Gastrocnemius medialis (tissue), 4 donors: Measurements from ENCODE around the gene SEC22C.

ENCODE experiments used
- POLR2A ChIP-seq, 2 donors: fragments of 450-650 bp; IDR thresholded peaks; one replicate each; pipeline ENCODE4 v1.6.1; 2017; ENCODE audit warnings: antibody characterized with exemption in 2 of 2, mild to moderate bottlenecking in 2 of 2, moderate library complexity in 2 of 2
- TF ChIP-seq, protein P1 (sequence below), 5 experiments: fragments of 450-650 bp in 3 of 5; fragments of 200-600 bp in 2 of 5; sonication (generic) in 2 of 5; IDR thresholded peaks in 4 of 5; conservative IDR thresholded peaks in 1 of 5; 1 replicate in 4 of 5; 2 replicates in 1 of 5; pipeline ENCODE4 v1.5.1; 2016 to 2019; ENCODE audit warnings: antibody characterized with exemption in 5 of 5, mild to moderate bottlenecking in 3 of 5, moderate library complexity in 3 of 5

GRCh38 chr3:42582474-42583070 is 805 bp upstream of the SEC22C start:
- TF ChIP-seq, protein P1, sequence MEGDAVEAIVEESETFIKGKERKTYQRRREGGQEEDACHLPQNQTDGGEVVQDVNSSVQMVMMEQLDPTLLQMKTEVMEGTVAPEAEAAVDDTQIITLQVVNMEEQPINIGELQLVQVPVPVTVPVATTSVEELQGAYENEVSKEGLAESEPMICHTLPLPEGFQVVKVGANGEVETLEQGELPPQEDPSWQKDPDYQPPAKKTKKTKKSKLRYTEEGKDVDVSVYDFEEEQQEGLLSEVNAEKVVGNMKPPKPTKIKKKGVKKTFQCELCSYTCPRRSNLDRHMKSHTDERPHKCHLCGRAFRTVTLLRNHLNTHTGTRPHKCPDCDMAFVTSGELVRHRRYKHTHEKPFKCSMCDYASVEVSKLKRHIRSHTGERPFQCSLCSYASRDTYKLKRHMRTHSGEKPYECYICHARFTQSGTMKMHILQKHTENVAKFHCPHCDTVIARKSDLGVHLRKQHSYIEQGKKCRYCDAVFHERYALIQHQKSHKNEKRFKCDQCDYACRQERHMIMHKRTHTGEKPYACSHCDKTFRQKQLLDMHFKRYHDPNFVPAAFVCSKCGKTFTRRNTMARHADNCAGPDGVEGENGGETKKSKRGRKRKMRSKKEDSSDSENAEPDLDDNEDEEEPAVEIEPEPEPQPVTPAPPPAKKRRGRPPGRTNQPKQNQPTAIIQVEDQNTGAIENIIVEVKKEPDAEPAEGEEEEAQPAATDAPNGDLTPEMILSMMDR (IDR thresholded peaks at IDR 0.05 in 4 of 5, conservative IDR thresholded peaks at IDR 0.05 in 1 of 5), result no peak
- TF ChIP-seq POLR2A (IDR thresholded peaks at IDR 0.05), result no peak
